SK-N-SH treated with all-trans-retinoic acid at 6 μM for 48 hours (cell line): ENCODE results near the gene CRELD1.

Experiments
- BACH2 ChIP-seq: fragments of 250-450 bp; sonication (Bioruptor Pico); IDR thresholded peaks from 2 replicates; pipeline ENCODE4 v1.9.0; 2021; ENCODE audit warnings: mild to moderate bottlenecking, borderline replicate concordance
- PPARA ChIP-seq: fragments of 250-450 bp; sonication (Bioruptor Pico); IDR thresholded peaks from 2 replicates; pipeline ENCODE4 v1.5.0; 2020; ENCODE audit warnings: mild to moderate bottlenecking, borderline replicate concordance
- RARB ChIP-seq: fragments of 250-450 bp; sonication (Bioruptor Pico); IDR thresholded peaks from 2 replicates; pipeline ENCODE4 v1.8.0; 2021; ENCODE audit warnings: mild to moderate bottlenecking, moderate library complexity
- TCF4 ChIP-seq: fragments of 250-450 bp; sonication (Bioruptor Pico); IDR thresholded peaks from 2 replicates; pipeline ENCODE4 v1.8.0; 2021; ENCODE audit warnings: mild to moderate bottlenecking, moderate library complexity, borderline replicate concordance
- ZFP30 ChIP-seq: fragments of 450-650 bp; formaldehyde crosslinking; IDR thresholded peaks from 2 replicates; pipeline ENCODE4 v1.5.0; 2022; ENCODE audit warnings: mild to moderate bottlenecking, moderate library complexity

DNA sequence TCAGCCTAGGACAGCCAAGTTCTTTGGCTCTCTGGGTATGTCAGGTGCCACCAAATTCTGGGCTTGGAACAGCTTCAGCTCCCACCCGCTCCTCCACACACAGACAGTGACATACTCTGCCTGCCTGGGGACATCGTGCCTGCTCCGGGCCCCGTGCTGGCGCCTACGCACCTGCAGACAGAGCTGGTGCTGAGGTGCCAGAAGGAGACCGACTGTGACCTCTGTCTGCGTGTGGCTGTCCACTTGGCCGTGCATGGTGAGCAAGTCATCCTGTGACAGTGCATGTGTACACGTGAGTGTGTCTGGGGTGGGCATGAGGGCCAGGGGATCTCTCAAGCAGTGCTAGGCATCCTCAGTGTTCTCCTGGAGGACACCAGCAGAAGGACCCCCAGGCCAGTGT lies 15.8 kb upstream of the CRELD1 start:
- TF ChIP-seq BACH2 (CRISPR knock-in tag) (no peak), PPARA (CRISPR knock-in tag) (no peak), TCF4 (no peak), RARB (CRISPR knock-in tag) (no peak), ZFP30 (CRISPR knock-in tag) (no peak)
